SIG-M5 (cell line): ENCODE results near the gene PPP6R3.

ENCODE experiments used
- DNase-seq: peaks from one replicate; lab custom pipeline; 2025; lab: John Stamatoyannopoulos, UW

Gene PPP6R3

DNA sequence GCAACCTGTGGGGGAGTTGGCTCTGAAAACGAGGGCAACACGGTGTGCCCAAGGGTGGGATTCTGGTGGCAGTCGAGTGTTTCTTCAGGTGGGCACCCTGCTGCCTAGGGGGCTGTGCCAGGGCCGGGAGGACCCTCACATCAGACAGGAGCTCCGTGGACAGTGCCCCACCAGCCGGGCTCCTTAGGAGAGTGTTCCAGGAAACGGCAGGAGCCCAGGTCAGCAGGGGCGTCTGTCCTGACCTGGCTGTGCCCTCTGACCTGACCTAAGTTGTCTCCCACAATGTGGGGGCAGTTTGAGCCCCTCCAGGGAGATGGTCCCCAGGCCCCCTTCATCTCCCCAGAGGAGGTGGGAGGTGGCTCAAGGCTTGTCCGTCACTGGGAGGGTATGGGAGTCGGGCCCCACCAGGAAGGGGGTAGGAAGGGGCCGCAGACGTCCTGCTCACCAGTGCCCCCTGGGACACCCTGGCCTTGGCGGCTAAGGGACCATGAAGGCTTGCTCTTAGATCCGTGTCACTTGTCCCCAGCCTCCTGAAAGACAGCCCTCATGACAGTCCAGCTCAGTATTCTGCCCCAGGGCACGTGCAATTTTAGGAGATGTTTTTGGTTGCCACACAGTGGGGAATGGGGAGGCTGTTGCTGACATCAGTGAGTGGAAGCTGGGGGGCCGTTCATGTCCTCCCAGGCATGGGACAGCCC is 191.6 kb downstream of the PPP6R3 start:
- no peak for DNase-seq

DNA sequence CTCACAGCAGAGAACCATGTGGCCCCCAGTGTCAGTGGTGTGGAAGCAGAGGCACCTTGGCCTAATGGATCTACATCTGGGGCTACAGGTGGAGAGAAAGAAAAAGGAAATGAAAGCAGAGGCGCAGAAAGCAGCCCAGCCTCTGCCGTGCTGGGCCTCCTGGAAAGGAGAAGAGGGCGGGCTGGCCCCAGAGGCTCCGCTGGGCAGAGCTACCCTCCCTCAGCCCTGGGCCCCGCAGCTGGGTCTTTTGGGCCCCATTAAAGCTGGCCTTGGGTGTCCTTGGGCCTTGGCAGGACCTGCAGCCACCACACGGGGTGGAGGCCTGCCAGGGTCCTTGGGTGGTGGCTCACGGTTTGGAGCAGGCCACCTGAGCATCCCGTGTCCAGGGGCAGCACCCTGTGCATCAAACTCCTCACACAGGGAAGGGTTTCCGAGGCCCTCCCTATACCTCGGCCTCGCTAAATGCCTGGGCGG is 192.2 kb downstream of the PPP6R3 start:
- no peak for DNase-seq

DNA sequence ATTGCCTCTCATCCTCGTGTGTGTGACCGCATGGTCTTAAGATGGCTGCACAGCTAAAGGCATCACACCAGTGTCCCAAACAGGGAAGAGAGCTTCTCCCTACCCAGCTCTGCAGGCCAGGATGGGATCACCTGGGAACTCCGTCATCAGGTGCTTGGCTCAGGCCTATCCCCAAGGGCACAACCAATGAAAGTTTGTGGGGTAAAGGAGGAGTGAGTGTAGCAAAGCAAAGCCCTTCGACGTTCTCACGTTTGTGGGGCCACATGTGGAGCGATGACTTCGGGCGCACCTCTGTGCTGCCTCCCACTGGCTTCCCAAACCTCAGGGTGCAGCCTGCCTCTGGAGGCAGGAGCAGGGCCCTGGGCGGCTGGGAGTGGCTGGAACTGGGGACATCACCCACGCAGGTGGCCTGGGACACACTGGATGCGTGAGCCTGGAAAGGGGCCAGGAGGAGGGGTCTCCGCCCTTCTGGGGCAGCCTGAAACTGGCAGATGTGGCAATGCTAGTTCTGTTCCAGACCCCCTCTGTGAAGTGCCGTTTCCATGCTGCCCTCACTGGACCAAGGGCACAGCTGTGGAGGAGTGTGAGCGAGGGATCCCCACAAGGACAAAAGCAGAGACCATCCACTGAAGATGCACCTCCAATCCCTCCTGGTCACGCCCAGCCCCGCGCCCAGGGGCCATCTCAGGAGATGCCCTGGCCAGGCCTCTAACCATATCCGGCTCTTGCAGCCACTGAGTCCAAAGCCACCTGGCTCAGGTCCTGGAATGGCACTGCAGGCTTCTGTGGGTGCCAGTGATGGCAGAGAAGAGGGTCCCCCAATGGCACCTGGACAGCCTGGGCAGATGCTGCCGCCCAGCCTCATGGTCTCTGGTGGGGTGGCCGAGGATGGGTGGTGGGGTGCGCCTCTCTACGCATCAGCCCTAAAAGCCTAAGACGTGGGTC is 193.2 kb downstream of the PPP6R3 start:
- no peak for DNase-seq

DNA sequence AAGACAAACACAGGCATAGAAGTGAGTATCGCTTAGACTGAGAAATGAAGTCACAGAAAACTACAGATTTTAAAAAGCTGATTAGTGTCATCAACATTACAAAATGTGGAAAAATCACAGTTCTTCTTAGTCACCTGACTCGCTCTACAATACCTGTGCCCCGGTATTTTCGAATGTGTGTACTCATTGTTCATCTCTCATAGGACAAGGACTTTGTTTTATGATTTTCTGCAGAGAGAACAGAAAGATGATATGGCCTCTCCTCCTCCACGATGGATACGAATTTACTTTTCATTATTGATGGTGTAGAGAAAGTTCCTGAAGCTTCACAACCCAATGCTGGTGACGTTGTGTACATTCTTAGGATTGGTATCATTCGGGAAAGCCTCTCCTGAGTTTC is 194.4 kb downstream of the PPP6R3 start:
- DNase-seq, result no peak

DNA sequence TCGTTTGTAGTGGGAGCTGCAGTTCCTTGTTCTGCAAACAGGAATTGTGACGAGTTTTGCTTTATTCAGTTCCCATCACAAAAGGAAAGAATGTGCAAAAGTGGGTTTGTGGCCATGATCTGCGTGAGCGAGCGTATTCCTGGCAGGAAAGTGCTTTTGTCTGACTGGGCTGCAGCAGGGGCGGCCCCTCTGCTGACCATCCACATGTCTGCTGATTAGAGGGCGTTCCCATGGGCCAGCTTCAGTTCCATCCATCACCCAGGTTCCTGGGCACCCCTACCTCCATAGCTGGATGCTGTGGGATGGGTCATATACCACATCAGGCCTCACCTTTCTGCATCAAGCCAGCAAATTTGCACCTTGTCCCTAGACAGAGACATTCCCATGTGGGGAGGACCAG is 194.9 kb downstream of the PPP6R3 start:
- no peak for DNase-seq

DNA sequence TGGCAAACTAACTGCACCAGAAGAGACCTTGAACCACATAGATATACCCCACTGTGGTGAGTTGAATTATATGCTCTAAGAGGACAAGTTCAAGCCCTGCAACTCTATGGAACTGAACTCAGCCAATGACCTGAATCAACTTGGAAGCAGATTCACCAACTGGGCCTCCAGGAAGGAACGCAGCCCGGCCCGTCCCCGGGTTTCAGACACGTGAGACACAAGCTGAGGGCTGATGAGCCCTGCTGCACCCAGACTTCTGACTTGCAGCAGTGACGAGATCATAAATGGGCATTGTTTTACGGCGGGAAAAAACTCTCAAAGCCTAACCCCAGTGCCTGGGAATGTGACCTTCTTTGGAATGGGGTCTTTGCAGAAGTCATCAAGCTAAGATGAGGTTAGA is 195.3 kb downstream of the PPP6R3 start:
- no peak for DNase-seq

DNA sequence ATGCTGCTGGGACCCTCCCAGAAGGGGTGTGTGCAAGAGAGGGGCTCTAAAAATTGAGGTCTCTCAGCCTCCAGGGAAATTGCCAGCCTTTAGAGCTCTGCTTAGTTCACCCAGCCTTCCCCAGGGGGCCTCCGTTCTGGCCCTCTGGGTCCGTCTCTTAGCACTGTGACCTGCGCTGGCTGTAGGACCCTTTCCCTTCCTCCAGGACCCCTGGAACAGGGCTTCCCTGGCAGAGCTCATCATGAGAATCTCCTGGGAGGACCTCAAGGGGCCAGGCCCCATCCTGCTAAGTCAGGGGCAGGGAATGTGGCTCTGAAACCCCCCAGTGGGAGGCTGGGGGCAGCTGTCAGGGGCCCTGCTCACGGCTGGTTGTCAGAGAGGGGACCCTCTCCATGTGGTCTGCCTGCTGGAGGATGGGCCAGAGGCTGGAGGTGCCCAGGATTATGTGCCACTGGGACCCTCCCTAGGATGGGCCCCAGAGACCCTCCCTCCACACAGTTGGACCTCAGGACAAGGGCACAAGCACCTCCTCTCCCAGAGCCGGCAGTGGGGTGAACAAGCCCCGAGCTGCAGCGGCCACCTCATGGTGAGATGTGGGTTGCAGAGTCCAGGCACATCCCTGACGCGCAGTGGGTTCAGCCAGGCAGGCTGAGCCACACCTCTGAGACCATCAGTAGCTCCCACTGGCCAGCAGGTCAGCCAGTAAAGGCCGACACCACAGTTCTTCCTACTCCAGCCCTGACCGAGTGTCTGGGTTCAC is 196.6 kb downstream of the PPP6R3 start:
- DNase-seq, result no peak

DNA sequence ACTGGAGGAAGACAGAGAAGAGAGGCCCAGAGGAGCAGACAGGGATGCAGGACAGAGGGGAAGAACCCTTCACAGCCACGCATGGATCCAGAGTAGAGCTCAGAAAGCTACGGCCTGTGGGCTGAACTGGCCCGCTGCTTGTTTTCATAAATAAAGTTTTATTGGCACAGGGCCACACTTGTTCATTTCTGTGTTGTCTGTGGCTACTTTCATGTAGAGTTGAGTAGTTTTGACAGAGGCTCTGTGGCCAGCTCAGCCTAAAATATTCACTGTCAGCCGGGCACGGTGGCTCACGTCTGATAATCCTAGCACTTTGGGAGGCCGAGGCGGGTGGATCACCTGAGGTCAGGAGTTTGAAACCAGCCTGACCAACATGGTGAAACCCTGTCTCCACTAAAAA is 197.5 kb downstream of the PPP6R3 start:
- no peak for DNase-seq

DNA sequence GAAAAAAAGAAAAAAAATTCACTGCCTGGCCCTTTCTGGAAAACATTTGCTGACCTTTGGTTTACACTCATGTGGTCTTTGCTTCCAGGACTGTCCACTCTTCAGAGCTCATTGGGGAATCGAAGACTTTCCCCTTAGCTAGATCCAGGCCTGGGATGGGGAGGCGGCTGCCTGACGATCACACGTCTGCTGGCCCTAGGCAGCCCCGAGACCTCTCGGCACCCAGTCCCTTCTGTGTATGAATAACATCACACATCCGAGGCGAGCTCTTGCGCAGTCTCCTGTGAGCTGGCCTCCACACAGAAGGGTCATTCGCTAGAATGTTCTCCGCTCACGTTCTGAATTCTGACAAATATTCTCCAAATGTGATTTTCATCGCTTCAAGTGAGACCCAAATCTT is 198.1 kb downstream of the PPP6R3 start:
- no peak for DNase-seq

DNA sequence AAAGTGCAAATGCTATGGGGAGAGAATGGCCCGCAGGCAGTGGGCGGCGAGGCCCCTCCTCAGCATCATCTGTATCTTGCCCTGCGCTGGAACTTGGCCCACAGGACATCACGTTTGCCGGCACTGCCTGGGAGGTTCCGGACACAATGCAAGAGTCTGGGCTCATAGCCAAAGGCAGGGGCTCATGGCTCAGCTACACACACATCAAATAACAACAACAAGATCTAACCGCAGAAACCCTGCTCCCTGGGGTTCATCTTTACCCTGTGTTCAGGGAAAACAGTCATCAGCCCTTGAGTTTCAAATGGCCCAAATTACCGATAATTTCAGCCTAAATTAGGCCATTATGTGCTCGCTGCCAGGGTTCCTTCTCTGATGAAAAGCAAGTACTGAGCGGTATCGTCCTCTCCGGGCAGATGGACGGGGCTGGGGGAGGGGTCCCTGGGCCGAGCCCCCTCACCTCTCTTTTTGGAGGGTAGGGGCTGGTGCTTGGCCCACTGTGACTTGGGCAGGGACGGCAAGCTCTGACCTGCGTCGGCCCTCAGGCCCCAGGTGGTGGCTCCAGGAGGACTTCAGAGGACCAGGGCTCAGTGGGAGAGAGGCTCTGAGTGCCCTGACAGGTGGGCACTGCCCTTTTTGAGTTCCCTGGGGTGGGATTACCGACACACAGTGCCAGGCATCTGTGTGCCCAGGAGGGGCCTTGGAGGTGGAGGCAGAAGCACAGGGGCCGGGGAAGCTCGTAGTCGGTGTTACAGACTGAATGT is 198.8 kb downstream of the PPP6R3 start:
- DNase-seq, result no peak

DNA sequence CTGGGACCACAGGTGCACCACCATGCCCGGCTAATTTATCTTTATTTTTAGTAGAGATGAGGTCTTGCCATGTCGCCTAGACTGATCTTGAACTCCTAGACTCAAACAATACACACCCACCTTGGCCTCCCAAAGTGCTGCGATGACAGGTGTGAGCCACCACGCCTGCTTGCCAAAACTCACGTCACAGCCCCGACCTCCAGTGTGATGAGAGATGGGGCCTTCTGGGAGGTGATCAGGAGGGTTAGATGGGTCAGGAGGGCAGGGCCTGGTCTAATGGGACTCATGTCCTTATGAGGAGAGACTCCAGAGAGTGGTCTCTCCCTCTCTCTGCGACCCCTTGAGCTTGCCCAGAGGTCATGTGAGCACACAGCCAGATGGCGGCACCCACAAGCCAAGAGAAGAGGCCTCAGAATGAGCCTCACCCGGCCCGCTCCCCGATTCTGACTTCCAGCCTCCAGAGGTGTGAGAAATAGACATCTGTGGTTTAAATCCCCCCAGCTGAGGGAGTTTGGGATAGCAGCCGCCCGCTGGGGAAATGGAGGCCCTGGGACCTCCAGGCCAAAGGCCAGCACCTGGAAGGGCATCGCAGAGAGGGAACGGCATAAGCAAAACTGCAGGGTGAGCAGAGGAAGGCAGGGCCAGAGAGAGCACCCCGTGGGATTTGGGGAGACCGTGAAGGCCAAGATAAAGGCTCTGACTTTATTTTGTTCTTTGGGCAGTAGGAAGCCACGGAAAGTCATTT is 199.7 kb downstream of the PPP6R3 start:
- no peak for DNase-seq

DNA sequence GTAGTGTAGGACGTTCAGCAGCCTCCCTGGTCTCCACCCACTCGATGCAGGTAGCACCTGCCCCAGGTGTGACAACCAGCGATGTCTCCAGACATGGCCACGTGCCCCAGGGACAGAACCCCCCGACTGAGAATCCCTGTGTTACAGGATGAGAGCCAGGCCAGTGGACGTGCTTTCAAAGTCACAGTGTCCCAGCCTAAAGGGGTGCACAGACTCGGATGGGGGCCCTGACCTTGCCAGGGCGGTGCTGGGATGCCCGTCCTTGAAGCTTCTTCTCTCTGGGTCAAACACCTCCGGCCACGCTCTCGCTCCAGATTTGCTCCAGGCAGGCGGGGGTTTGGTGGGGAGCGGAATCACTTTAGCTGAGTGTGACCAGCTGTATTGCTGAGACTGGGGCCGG is 200.5 kb downstream of the PPP6R3 start:
- DNase-seq, result no peak

DNA sequence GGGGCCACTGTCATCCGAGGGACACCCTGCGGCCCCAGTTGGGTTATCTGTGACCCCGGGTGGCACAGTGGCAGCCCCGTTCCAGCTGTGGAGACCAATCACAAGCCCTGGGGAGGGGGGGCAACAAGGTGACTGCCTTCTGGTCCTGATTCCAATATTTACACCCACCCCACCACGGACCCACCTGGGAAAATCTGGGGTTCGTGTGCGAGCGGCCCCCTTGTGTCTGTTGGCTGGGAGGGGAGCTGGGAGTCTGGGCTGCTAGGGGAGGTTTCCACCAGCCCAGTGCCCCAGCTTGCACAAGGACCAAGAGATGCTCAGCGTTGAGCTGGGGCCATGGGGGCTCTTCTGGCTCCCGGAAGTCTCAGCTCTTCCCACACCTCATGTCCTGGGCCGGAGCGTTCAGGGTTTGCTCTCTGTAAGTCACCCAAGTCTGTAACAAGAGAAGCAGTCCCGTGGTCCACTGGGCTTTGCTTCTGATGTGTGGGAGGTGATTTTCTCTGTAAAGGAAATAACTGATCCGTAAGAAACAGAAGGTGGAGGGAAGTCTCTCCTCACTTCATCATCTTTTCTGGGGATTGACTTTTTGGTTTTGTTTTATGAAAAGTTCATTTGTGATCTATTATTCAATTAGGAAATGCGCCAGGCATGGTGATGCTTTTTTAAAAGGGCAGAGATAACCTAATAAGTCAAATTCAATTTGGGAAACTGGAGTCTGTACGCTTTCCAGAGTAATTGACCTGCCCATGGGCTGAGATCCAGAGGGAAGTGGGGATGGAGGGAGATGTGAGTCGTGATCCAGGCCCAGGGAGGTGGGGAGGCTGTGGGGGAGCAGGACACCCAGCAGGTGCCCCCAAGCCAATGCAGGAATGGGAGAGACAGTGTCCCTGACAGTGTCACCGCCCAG is 201.4 kb downstream of the PPP6R3 start:
- DNase-seq, result no peak

DNA sequence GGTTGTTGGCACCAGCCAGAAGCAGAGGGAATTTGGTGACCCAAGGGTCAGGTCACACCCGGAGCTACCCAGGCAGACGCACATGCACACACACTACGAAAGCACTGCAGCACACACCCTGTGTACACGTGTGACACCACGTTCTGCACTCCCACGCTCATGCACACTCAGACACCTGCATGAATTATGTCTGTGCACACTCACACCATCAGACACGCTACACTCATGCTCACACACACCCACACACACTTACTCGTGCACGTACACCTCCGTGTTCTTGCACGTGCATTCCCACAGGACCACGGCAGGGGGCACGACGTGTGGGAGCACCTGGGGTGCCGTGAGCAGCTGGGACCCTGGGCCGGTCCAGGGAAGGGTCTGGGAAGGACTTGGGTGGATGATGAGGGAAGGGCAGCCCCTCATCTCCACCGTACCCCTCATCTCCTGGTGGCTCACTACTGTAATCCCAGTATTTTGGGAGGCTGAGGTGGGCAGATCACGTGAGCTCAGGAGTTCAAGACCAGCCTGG is 203.0 kb downstream of the PPP6R3 start:
- no peak for DNase-seq

DNA sequence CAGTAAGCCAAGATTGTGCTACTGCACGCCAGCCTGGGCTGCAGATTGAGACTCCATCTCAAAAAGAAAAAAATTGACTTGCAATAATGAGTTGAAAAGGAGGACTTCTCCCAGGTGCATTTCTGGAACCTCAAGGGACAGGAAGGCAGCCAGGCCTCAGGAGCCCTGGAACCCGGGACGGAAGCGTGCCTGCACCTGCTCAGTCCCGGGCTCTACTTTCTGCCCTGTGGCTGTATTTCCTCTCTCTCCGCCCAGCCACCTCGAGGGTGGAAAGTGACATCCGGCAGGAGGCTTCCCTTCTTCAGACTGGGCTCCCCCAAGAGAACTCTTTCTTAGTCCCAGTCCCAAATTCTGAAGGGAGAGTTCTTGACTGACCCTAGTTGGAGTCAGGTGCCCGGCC is 203.6 kb downstream of the PPP6R3 start:
- no peak for DNase-seq

DNA sequence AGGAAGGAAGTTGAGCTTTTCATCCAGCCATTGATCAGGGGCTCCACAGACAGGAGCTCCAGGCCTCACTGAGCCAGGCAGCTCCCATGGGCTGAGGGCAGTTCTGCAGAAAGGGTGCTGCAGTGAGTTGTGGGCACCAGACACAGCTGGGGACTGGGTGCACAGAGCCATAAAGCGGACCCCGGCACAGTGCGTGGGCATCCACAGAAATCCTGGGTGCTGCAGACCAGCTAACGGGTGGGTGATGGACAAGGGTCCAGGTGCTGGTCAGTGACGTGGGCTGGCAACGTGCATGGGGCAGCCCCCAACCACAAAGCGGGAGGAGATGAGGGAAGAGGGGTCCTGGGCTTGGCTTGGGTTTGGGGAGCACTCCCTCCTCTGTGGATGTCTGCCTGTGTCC is 204.4 kb downstream of the PPP6R3 start:
- DNase-seq, result no peak
